OCI-LY7 (cell line): ENCODE results near the gene MRPS2.

ENCODE experiments used
- EZH2phosphoT487 ChIP-seq: fragments of 200-600 bp; sonication (generic); IDR thresholded peaks from 2 replicates; pipeline ENCODE4 v1.6.1; 2018; ENCODE audit warnings: low read depth, borderline replicate concordance, mild to moderate bottlenecking, mixed run types, antibody characterized with exemption, low read length, moderate library complexity, mixed read lengths
- TF ChIP-seq, protein P1 (sequence below): fragments of 200-600 bp; sonication (generic); conservative IDR thresholded peaks from 2 replicates; pipeline ENCODE4 v1.5.1; 2014; ENCODE audit warnings: mild to moderate bottlenecking, antibody characterized with exemption, low read length, moderate library complexity, mixed read lengths

DNA sequence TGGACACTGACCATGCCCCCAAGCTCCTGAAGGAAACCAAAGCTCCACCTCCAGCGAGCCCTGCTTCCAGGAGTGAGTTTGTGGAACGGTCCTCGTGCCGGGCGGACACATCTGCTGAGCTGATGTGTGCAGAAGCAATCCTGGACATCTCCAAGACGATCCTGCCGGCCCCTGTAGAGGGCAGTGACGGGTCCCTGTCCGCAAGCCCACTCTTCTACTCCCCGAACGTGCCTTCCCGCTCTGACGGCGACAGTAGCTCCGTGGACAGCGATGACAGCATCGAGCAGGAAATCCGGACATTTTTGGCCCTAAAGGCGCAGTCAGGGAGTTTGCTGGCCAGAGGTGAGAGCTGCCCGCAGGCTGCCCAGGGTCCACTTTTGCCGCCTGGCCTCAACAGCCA is 14.7 kb upstream of the MRPS2 start:
- TF ChIP-seq, protein P1, sequence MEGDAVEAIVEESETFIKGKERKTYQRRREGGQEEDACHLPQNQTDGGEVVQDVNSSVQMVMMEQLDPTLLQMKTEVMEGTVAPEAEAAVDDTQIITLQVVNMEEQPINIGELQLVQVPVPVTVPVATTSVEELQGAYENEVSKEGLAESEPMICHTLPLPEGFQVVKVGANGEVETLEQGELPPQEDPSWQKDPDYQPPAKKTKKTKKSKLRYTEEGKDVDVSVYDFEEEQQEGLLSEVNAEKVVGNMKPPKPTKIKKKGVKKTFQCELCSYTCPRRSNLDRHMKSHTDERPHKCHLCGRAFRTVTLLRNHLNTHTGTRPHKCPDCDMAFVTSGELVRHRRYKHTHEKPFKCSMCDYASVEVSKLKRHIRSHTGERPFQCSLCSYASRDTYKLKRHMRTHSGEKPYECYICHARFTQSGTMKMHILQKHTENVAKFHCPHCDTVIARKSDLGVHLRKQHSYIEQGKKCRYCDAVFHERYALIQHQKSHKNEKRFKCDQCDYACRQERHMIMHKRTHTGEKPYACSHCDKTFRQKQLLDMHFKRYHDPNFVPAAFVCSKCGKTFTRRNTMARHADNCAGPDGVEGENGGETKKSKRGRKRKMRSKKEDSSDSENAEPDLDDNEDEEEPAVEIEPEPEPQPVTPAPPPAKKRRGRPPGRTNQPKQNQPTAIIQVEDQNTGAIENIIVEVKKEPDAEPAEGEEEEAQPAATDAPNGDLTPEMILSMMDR: no peak
- no peak for TF ChIP-seq EZH2phosphoT487
